IPS DF 6.9 (cell line): Measurements from ENCODE around the gene SNCAIP.

ENCODE experiments used
- DNase-seq: peaks from one replicate; pipeline ENCODE4 v3.0.0-alpha.2; 2013; ENCODE audit warnings: low read depth, low spot score
- H3K27ac ChIP-seq: one replicate; pipeline ENCODE4 v1.5.1; 2013; ENCODE audit warnings: low read length, control low read depth
- H3K27me3 ChIP-seq: 2 replicates; pipeline ENCODE4 v1.6.1; 2013; ENCODE audit warnings: mild to moderate bottlenecking, low read length; ENCODE audit not compliant: control insufficient read depth, insufficient read depth
- H3K36me3 ChIP-seq: 2 replicates; pipeline ENCODE4 v1.6.1; 2013; ENCODE audit warnings: low read length; ENCODE audit not compliant: control insufficient read depth, insufficient read depth
- H3K4me1 ChIP-seq: 2 replicates; pipeline ENCODE4 v1.6.1; 2013; ENCODE audit warnings: low read length; ENCODE audit not compliant: control insufficient read depth, insufficient read depth
- H3K4me3 ChIP-seq: 2 replicates; pipeline ENCODE4 v1.5.1; 2013; ENCODE audit warnings: mild to moderate bottlenecking, low read length
- H3K9me3 ChIP-seq: 2 replicates; pipeline ENCODE4 v1.6.1; 2013; ENCODE audit warnings: low read length, inconsistent platforms; ENCODE audit not compliant: control insufficient read depth, insufficient read depth
- WGBS: extraction: QIAGEN DNeasy Blood & Tissue Kit; methylation state at CpG from one replicate; pipeline ENCODE4 v1.1.7; 2013; ENCODE audit warnings: mixed read lengths, missing lambda C conversion rate; ENCODE audit not compliant: insufficient read length, insufficient coverage; 5-methylcytosine and 5-hydroxymethylcytosine counted together

Gene SNCAIP

GRCh38 chr5:122463221-122463620 lies 151.2 kb downstream of the SNCAIP start:
- no peak overlapping the region for H3K4me3 ChIP-seq
- H3K9me3 ChIP-seq: no peaks in the 10 kb centered on the region
- DNase-seq: no peak
- H3K4me1 ChIP-seq: no peaks in the 10 kb centered on the region
- no peaks in the 10 kb centered on the region for H3K36me3 ChIP-seq
- no peaks in the 10 kb centered on the region for H3K27me3 ChIP-seq
- 100% methylated on average over 1 of the region's 1 CpG for WGBS
- H3K27ac ChIP-seq: no peak overlapping the region

GRCh38 chr5:122464191-122464590 lies 152.2 kb downstream of the SNCAIP start:
- Histone ChIP-seq H3K9me3 (no peaks in the 10 kb centered on the region), H3K4me1 (no peaks in the 10 kb centered on the region), H3K27ac (no peak overlapping the region), H3K4me3 (no peak overlapping the region), H3K36me3 (no peaks in the 10 kb centered on the region), H3K27me3 (no peaks in the 10 kb centered on the region)
- DNase-seq: no peak
- WGBS: no CpG with 5 or more reads among the region's 2 CpGs

- no peaks in the 10 kb centered on the region for H3K27me3 ChIP-seq
- no peaks in the 10 kb centered on the region for H3K9me3 ChIP-seq
- WGBS: no CpG with 5 or more reads among the region's 7 CpGs
- no peak overlapping the region for H3K4me3 ChIP-seq
- no peak for DNase-seq
- H3K36me3 ChIP-seq: no peaks in the 10 kb centered on the region
- peaks cover 1% of the 10 kb centered on the region; the same call in 1 of the 2 replicates for H3K4me1 ChIP-seq
- H3K27ac ChIP-seq: no peak overlapping the region
Observed at GRCh38 chr5:122465031-122465577, 153.1 kb downstream of the SNCAIP start.

GRCh38 chr5:122465994-122466393 lies 154.0 kb downstream of the SNCAIP start:
- WGBS: no CpG with 5 or more reads among the region's 4 CpGs
- Histone ChIP-seq H3K27me3 (no peaks in the 10 kb centered on the region), H3K4me3 (no peak overlapping the region), H3K4me1 (peaks cover 1% of the 10 kb centered on the region), H3K27ac (no peak overlapping the region), H3K36me3 (no peaks in the 10 kb centered on the region), H3K9me3 (no peaks in the 10 kb centered on the region)
- DNase-seq: no peak

GRCh38 chr5:122468351-122469116 lies 156.5 kb downstream of the SNCAIP start:
- no peaks in the 10 kb centered on the region for H3K9me3 ChIP-seq
- peaks cover 8% of the 10 kb centered on the region for H3K4me1 ChIP-seq
- H3K36me3 ChIP-seq: no peaks in the 10 kb centered on the region
- H3K4me3 ChIP-seq: no peak overlapping the region
- DNase-seq: no peak
- WGBS: 100% methylated on average over 1 of the region's 2 CpGs
- no peaks in the 10 kb centered on the region for H3K27me3 ChIP-seq
- no peak overlapping the region for H3K27ac ChIP-seq

- DNase-seq: no peak
- no peak overlapping the region for H3K4me3 ChIP-seq
- peaks cover 9% of the 10 kb centered on the region for H3K4me1 ChIP-seq
- no peak overlapping the region for H3K27ac ChIP-seq
- WGBS: no CpG with 5 or more reads among the region's 5 CpGs
- H3K9me3 ChIP-seq: no peaks in the 10 kb centered on the region
- no peaks in the 10 kb centered on the region for H3K36me3 ChIP-seq
- H3K27me3 ChIP-seq: no peaks in the 10 kb centered on the region
Observed at GRCh38 chr5:122469384-122469919, 157.4 kb downstream of the SNCAIP start.

GRCh38 chr5:122470365-122470764 lies 158.3 kb downstream of the SNCAIP start:
- no peaks in the 10 kb centered on the region for H3K27me3 ChIP-seq
- no peak overlapping the region for H3K27ac ChIP-seq
- DNase-seq: no peak
- no peaks in the 10 kb centered on the region for H3K9me3 ChIP-seq
- H3K4me1 ChIP-seq: peaks cover 9% of the 10 kb centered on the region
- no peaks in the 10 kb centered on the region for H3K36me3 ChIP-seq
- no peak overlapping the region for H3K4me3 ChIP-seq
- WGBS: no CpG with 5 or more reads among the region's 2 CpGs

- no peak for DNase-seq
- no peak overlapping the region for H3K27ac ChIP-seq
- no peaks in the 10 kb centered on the region for H3K36me3 ChIP-seq
- H3K27me3 ChIP-seq: no peaks in the 10 kb centered on the region
- no peak overlapping the region for H3K4me3 ChIP-seq
- H3K4me1 ChIP-seq: peaks cover 9% of the 10 kb centered on the region
- WGBS: no CpG with 5 or more reads among the region's 9 CpGs
- H3K9me3 ChIP-seq: no peaks in the 10 kb centered on the region
Observed at GRCh38 chr5:122471031-122471751, 159.2 kb downstream of the SNCAIP start.

GRCh38 chr5:122471752-122472061 lies 159.7 kb downstream of the SNCAIP start:
- Histone ChIP-seq H3K4me3 (no peak overlapping the region), H3K36me3 (no peaks in the 10 kb centered on the region), H3K4me1 (peaks cover 9% of the 10 kb centered on the region), H3K27me3 (no peaks in the 10 kb centered on the region), H3K9me3 (no peaks in the 10 kb centered on the region), H3K27ac (no peak overlapping the region)
- no peak for DNase-seq
- WGBS: no CpG with 5 or more reads among the region's 5 CpGs

GRCh38 chr5:122473138-122473843 lies 161.3 kb downstream of the SNCAIP start:
- H3K27ac ChIP-seq: no peak overlapping the region
- DNase-seq: no peak
- H3K4me3 ChIP-seq: no peak overlapping the region
- H3K4me1 ChIP-seq: peaks cover 9% of the 10 kb centered on the region
- H3K36me3 ChIP-seq: no peaks in the 10 kb centered on the region
- no peaks in the 10 kb centered on the region for H3K9me3 ChIP-seq
- no peaks in the 10 kb centered on the region for H3K27me3 ChIP-seq
- WGBS: no CpG with 5 or more reads among the region's 5 CpGs
